ENCODE results near the gene LGMN. TPM values are rescaled to one million over a fixed set of nuclear protein-coding genes. Genes with fewer than 3 reads are reported as not detected.

Gene LGMN
- total RNA-seq, 4 donors from 2014 or later: 64.2 to 110 (median 71.5) TPM

DNA sequence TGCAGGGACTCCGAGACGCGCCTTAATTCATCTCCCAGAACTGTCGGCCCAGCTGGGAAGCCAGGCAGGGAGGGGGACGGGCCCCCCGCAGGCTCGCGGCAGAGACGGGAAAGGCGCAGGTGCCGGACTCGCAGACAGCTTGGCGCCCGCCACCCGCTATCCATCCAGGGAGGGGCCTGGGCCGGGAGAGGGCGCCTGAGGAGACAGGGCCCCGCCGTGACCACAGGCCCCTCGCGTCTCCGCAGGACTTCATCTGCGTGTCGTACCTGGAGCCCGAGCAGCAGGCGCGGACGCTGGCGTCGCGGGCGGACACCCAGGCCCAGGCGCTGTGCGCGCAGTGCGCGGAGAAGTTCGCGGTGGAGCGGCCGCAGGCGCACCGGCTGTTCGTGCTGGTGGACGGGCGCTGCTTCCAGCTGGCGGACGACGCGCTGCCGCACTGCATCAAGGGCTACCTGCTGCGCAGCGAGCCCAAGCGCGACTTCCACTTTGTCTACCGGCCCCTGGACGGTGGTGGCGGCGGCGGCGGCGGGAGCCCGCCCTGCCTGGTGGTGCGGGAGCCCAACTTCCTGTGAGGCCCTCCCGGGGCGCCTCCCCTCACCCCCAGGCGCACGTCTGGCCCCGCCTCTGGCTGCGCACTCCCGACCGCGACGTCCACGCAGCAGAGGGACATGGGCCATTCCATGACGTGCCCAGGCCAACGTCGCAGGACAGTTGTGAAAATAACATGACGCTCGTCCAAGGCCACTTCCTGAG is 60.6 kb downstream of the LGMN start:
- intact Hi-C loops (cut with DNase I): loop anchor here (5.0 kb wide), 1 partner anchor 176 kb away; the partner anchor contains the start of gene RIN3
- peak overlapping the region; percentile 45 to 73 (median 68) for H3K27ac ChIP-seq (replicated peaks in 1 of 4)
- no peaks in the 10 kb centered on the region for H3K9me3 ChIP-seq
- H3K4me3 ChIP-seq: peak overlapping the region; percentile 53 to 59 (median 58)
- no peaks in the 10 kb centered on the region for H3K27me3 ChIP-seq
- H3K36me3 ChIP-seq: peaks cover 0 to 51% (median 27%) of the 10 kb centered on the region in 4 donors
- no peak for DNase-seq (ENCODE audit: extremely low spot score)
- TF ChIP-seq POLR2AphosphoS5 (IDR thresholded peaks at IDR 0.05) (peak in 1 of 2 donors; percentile 35), EP300 (IDR thresholded peaks at IDR 0.05) (no peak)
- 55% methylated on average over 13 of the region's 80 CpGs for WGBS
- peaks cover 17 to 39% (median 30%) of the 10 kb centered on the region in 4 donors for H3K4me1 ChIP-seq

DNA sequence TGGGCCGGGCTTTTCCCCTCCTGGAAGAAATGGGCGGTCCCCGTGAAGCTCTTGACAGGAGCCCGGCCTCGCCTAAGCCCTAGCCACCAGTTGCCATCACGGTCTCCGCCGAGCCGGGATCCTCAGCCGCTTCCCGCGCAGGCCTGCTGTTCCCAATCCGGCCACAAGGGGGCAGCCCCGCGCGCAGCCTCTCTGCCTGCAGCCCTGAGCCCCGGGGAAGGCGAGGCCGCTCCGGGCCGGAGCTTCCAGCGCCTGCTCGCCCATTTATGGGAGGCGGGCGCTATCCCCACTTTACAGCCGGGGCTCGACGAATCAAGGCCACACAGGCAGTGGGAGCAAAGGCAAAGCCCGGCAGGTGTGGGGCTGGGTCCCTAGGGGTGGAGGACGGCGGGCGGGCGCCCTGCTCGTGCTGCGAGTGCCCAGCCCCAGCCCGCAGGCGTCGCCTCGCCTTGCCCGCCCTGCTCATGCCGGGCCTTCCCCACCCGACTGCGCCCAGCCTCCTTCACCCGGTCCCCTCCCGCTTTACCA is 61.5 kb downstream of the LGMN start:
- Histone ChIP-seq H3K9me3 (no peaks in the 10 kb centered on the region), H3K27ac (replicated peaks in 1 of 4) (peak overlapping the region; percentile 45 to 73 (median 68)), H3K4me1 (peaks cover 9 to 30% (median 21%) of the 10 kb centered on the region in 4 donors), H3K27me3 (no peaks in the 10 kb centered on the region), H3K4me3 (peak overlapping the region; percentile 53 to 59 (median 58)), H3K36me3 (peaks cover 0 to 57% (median 34%) of the 10 kb centered on the region in 4 donors)
- intact Hi-C loops (cut with DNase I): loop anchor here (5.0 kb wide), 1 partner anchor 175 kb away; the partner anchor contains the start of gene RIN3
- DNase-seq (ENCODE audit: extremely low spot score): no peak
- TF ChIP-seq EP300 (IDR thresholded peaks at IDR 0.05) (no peak), POLR2A (IDR thresholded peaks at IDR 0.05; ENCODE audit: low read depth) (no peak), POLR2AphosphoS5 (IDR thresholded peaks at IDR 0.05) (peak; percentile 52 to 75)
- TF ChIP-seq, protein P1, sequence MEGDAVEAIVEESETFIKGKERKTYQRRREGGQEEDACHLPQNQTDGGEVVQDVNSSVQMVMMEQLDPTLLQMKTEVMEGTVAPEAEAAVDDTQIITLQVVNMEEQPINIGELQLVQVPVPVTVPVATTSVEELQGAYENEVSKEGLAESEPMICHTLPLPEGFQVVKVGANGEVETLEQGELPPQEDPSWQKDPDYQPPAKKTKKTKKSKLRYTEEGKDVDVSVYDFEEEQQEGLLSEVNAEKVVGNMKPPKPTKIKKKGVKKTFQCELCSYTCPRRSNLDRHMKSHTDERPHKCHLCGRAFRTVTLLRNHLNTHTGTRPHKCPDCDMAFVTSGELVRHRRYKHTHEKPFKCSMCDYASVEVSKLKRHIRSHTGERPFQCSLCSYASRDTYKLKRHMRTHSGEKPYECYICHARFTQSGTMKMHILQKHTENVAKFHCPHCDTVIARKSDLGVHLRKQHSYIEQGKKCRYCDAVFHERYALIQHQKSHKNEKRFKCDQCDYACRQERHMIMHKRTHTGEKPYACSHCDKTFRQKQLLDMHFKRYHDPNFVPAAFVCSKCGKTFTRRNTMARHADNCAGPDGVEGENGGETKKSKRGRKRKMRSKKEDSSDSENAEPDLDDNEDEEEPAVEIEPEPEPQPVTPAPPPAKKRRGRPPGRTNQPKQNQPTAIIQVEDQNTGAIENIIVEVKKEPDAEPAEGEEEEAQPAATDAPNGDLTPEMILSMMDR (IDR thresholded peaks at IDR 0.05): peak; percentile 99 to 100 (median 99)
- 26% methylated on average over 8 of the region's 45 CpGs for WGBS

DNA sequence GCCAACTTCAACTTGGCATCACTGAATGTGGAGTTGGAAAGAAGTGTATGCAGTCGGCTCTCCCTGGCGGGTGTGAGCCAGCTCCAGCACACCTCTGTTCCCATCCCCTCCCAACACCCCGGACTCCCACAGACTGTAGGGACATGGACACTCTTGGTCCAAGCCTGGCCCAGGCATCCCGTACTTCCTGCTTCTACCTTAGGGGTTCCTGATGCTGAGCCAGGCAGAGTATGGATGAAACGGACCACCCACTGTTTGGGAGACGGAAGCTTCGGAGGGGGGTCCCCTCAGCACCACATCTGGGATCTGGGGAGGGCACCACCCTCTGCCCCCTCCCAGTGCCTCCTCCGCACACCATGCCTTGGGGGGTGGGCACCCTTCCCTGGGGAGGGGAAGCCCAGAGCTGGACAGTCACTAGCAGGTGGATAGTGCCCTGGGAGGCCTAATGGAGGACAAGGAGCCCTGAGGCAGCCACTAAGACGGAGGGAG is 62.0 kb downstream of the LGMN start:
- H3K4me3 ChIP-seq: peak overlapping the region; percentile 53 to 59 (median 58)
- peaks cover 0 to 60% (median 34%) of the 10 kb centered on the region in 4 donors for H3K36me3 ChIP-seq
- H3K27me3 ChIP-seq: no peaks in the 10 kb centered on the region
- WGBS: 71% methylated on average over 6 of the region's 9 CpGs
- no peak for DNase-seq (ENCODE audit: extremely low spot score)
- H3K27ac ChIP-seq (replicated peaks in 1 of 4): peak overlapping the region; percentile 45 to 73 (median 68)
- H3K9me3 ChIP-seq: no peaks in the 10 kb centered on the region
- no peak for TF ChIP-seq EP300 (IDR thresholded peaks at IDR 0.05)
- TF ChIP-seq POLR2A (IDR thresholded peaks at IDR 0.05; ENCODE audit: low read depth): no peak
- no peak for TF ChIP-seq POLR2AphosphoS5 (IDR thresholded peaks at IDR 0.05)
- TF ChIP-seq, protein P1 (IDR thresholded peaks at IDR 0.05): no peak
- H3K4me1 ChIP-seq: peaks cover 9 to 28% (median 21%) of the 10 kb centered on the region in 4 donors
- intact Hi-C loops (cut with DNase I): loop anchor here (5.0 kb wide), 1 partner anchor 174 kb away; the partner anchor contains the start of gene RIN3

DNA sequence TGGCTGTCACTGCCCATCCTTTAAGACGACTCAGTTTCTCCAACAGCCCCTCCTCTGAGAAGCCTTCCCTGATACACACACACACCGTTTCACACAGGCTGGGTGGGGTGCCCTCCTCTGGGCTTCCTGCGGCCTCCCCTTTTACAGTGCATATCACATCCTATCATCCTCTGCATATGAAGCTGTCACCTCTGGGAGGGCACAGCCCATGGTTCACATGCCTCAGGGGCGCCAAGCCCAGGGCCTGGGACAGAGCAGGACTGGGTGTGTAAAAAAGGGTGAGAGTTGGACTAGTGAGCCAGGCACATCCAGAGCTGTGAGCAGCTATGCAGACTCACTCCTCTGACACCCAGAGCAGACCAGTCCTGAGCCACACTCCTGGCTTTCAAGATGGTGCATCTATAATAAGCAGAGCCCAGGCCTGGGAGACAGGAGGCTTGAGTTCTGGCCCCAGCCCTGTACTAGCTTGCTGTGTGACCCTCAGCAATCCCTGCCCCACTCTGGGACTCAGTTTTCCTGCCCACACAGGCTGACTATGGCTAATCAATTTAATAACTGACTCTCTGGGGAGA is 62.6 kb downstream of the LGMN start:
- no peak for TF ChIP-seq EP300 (IDR thresholded peaks at IDR 0.05)
- TF ChIP-seq, protein P1 (IDR thresholded peaks at IDR 0.05): no peak
- no peak for TF ChIP-seq POLR2A (IDR thresholded peaks at IDR 0.05; ENCODE audit: low read depth)
- no peak for TF ChIP-seq POLR2AphosphoS5 (IDR thresholded peaks at IDR 0.05)
- 95% methylated on average over 4 of the region's 4 CpGs for WGBS
- H3K27me3 ChIP-seq: no peaks in the 10 kb centered on the region
- peaks cover 12 to 33% (median 27%) of the 10 kb centered on the region in 4 donors for H3K4me1 ChIP-seq
- H3K27ac ChIP-seq (replicated peaks in 1 of 4): peak overlapping the region in 3 of 4 donors; percentile 45 to 73 (median 68)
- peaks cover 0 to 64% (median 34%) of the 10 kb centered on the region in 4 donors for H3K36me3 ChIP-seq
- DNase-seq (ENCODE audit: extremely low spot score): no peak
- H3K9me3 ChIP-seq: no peaks in the 10 kb centered on the region
- no peak overlapping the region for H3K4me3 ChIP-seq
- intact Hi-C loops (cut with DNase I): loop anchor here (5.0 kb wide), 1 partner anchor 174 kb away; the partner anchor contains the start of gene RIN3

Measured in esophagus muscularis mucosa (tissue), 4 donors.